ENCODE results near the gene NDUFAF8. TPM values are rescaled to one million over a fixed set of nuclear protein-coding genes. Genes with fewer than 3 reads are reported as not detected.
A peak's percentile ranks its signal among the peaks of the same experiment; 100 is the strongest.

Gene NDUFAF8
- total and polyA plus RNA-seq, 7 experiments from 2014 or later = 34.2 to 85.9 (median 45.1) TPM

- H3K9me3 ChIP-seq (ENCODE audit: control insufficient read depth in 2 of 3, low read length in 3 of 3) = no peaks in the 10 kb centered on the region
- no peak overlapping the region for H3K27ac Mint-ChIP-seq
- H3K4me3 Mint-ChIP-seq = no peak overlapping the region
- intact Hi-C loops (cut with micrococcal nuclease) = no loop called here
- H3K27me3 Mint-ChIP-seq = no peaks in the 10 kb centered on the region
- CTCF ChIA-PET = no interaction called here
- H3K9me3 Mint-ChIP-seq = no peaks in the 10 kb centered on the region
- no peak overlapping the region for H3K4me3 ChIP-seq (ENCODE audit: low read length)
- POLR2A ChIA-PET = no interaction called here
- DNase-seq = no peak
- no peaks in the 10 kb centered on the region for H3K27me3 ChIP-seq (ENCODE audit: control insufficient read depth in 2 of 2, insufficient read depth in 2 of 2, low read length in 2 of 2)
- H3K36me3 ChIP-seq (ENCODE audit: control insufficient read depth in 2 of 3, insufficient read depth in 3 of 3, low read length in 3 of 3) = peaks cover 0 to 97% (median 0%) of the 10 kb centered on the region in 3 experiments
- H3K27ac ChIP-seq (ENCODE audit: low read depth, low read length) = no peak overlapping the region
- no peaks in the 10 kb centered on the region for H3K4me1 Mint-ChIP-seq
- no peak for ATAC-seq
- peaks cover 0 to 21% (median 4%) of the 10 kb centered on the region in 5 donors for H3K36me3 Mint-ChIP-seq
- H3K4me1 ChIP-seq (ENCODE audit: control insufficient read depth in 2 of 2, insufficient read depth in 2 of 2, low read length in 2 of 2) = no peaks in the 10 kb centered on the region
These were observed 21.5 kb downstream of the NDUFAF8 start for GRCh38 chr17:81260641-81261040.

DNA sequence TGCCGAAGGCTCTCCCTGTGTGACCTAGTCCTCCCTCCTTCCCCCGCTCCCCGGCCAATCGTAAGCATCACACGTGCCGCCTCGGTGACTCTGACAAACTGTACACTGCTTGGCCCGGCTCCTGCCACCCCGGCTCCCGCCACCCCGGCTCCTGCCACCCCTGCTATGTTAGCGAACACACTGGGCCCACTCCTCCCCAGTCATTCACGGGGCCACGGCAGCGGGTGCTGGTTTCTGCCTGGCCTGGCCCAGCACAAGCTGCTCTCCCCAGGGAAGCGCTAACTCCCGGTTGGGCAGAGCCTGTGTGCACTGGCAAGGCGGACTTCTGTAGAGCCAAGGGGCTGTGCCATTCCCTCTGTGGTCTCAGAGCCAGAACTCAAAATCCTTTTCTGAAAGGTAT, 22.0 kb downstream of the NDUFAF8 start:
- peaks cover 0 to 97% (median 0%) of the 10 kb centered on the region in 3 experiments for H3K36me3 ChIP-seq (ENCODE audit: control insufficient read depth in 2 of 3, insufficient read depth in 3 of 3, low read length in 3 of 3)
- H3K27me3 ChIP-seq (ENCODE audit: control insufficient read depth in 2 of 2, insufficient read depth in 2 of 2, low read length in 2 of 2) = no peaks in the 10 kb centered on the region
- no peaks in the 10 kb centered on the region for H3K9me3 ChIP-seq (ENCODE audit: control insufficient read depth in 2 of 3, low read length in 3 of 3)
- DNase-seq (no peak), ATAC-seq (no peak)
- no peak overlapping the region for H3K27ac ChIP-seq (ENCODE audit: low read depth, low read length)
- intact Hi-C loops (cut with micrococcal nuclease) = no loop called here
- ChIA-PET CTCF (no interaction called here), POLR2A (no interaction called here)
- H3K27ac Mint-ChIP-seq = no peak overlapping the region
- H3K4me3 Mint-ChIP-seq = peak overlapping the region in 1 of 10 donors; percentile 7
- no peaks in the 10 kb centered on the region for H3K4me1 ChIP-seq (ENCODE audit: control insufficient read depth in 2 of 2, insufficient read depth in 2 of 2, low read length in 2 of 2)
- H3K27me3 Mint-ChIP-seq = no peaks in the 10 kb centered on the region
- H3K4me3 ChIP-seq (ENCODE audit: low read length) = no peak overlapping the region
- peaks cover 3 to 25% (median 7%) of the 10 kb centered on the region in 5 donors for H3K36me3 Mint-ChIP-seq
- H3K4me1 Mint-ChIP-seq = no peaks in the 10 kb centered on the region
- no peaks in the 10 kb centered on the region for H3K9me3 Mint-ChIP-seq

- ChIA-PET POLR2A (no interaction called here), CTCF (no interaction called here)
- DNase-seq = no peak
- Mint-ChIP-seq H3K4me1 (peaks cover 0 to 2% (median 0%) of the 10 kb centered on the region in 7 donors), H3K27ac (no peak overlapping the region), H3K4me3 (no peak overlapping the region), H3K27me3 (no peaks in the 10 kb centered on the region), H3K9me3 (no peaks in the 10 kb centered on the region), H3K36me3 (peaks cover 5 to 25% (median 8%) of the 10 kb centered on the region in 5 donors)
- Histone ChIP-seq H3K27ac (ENCODE audit: low read depth, low read length) (no peak overlapping the region), H3K4me3 (ENCODE audit: low read length) (no peak overlapping the region), H3K36me3 (ENCODE audit: control insufficient read depth in 2 of 3, insufficient read depth in 3 of 3, low read length in 3 of 3) (peaks cover 0 to 93% (median 0%) of the 10 kb centered on the region in 3 experiments), H3K4me1 (ENCODE audit: control insufficient read depth in 2 of 2, insufficient read depth in 2 of 2, low read length in 2 of 2) (no peaks in the 10 kb centered on the region), H3K9me3 (ENCODE audit: control insufficient read depth in 2 of 3, low read length in 3 of 3) (no peaks in the 10 kb centered on the region), H3K27me3 (ENCODE audit: control insufficient read depth in 2 of 2, insufficient read depth in 2 of 2, low read length in 2 of 2) (no peaks in the 10 kb centered on the region)
- no peak for ATAC-seq
- intact Hi-C loops (cut with micrococcal nuclease) = no loop called here
These were observed 22.6 kb downstream of the NDUFAF8 start for GRCh38 chr17:81261582-81262336.

GRCh38 chr17:81263371-81264181, 24.5 kb downstream of the NDUFAF8 start:
- H3K4me3 Mint-ChIP-seq = no peak overlapping the region
- Histone ChIP-seq H3K27ac (ENCODE audit: low read depth, low read length) (no peak overlapping the region), H3K4me1 (ENCODE audit: control insufficient read depth in 2 of 2, insufficient read depth in 2 of 2, low read length in 2 of 2) (no peaks in the 10 kb centered on the region), H3K36me3 (ENCODE audit: control insufficient read depth in 2 of 3, insufficient read depth in 3 of 3, low read length in 3 of 3) (peaks cover 0 to 87% (median 0%) of the 10 kb centered on the region in 3 experiments), H3K9me3 (ENCODE audit: control insufficient read depth in 2 of 3, low read length in 3 of 3) (no peaks in the 10 kb centered on the region), H3K4me3 (ENCODE audit: low read length) (no peak overlapping the region), H3K27me3 (ENCODE audit: control insufficient read depth in 2 of 2, insufficient read depth in 2 of 2, low read length in 2 of 2) (no peaks in the 10 kb centered on the region)
- intact Hi-C loops (cut with micrococcal nuclease) = no loop called here
- no peaks in the 10 kb centered on the region for H3K27me3 Mint-ChIP-seq
- H3K36me3 Mint-ChIP-seq = peaks cover 8 to 34% (median 14%) of the 10 kb centered on the region in 5 donors
- ChIA-PET POLR2A (no interaction called here), CTCF (no interaction called here)
- peaks cover 0 to 14% (median 0%) of the 10 kb centered on the region in 7 donors for H3K4me1 Mint-ChIP-seq
- no peak overlapping the region for H3K27ac Mint-ChIP-seq
- no peaks in the 10 kb centered on the region for H3K9me3 Mint-ChIP-seq
- DNase-seq (no peak), ATAC-seq (no peak)

DNA sequence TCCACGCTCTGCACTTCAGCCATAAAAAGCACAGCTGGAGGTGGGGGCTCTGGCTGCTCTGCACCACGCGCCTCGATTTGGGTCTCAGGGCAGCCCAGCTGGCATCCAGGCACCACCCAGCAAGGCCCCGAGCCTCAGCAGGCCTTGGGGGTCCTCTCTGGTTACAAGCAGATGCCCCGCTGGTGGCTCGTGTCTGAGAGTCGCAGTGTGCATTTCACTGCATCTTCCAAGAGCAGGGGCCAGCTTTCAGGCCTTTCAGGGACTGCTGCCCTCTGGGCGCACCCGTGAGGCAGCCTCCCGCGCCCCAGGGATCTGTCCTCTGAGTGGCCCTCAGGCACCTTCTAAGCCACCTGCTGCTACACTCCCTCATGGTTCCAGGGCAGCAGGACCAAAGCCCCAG, 25.5 kb downstream of the NDUFAF8 start:
- Mint-ChIP-seq H3K27me3 (no peaks in the 10 kb centered on the region), H3K9me3 (no peaks in the 10 kb centered on the region), H3K36me3 (peaks cover 8 to 42% (median 14%) of the 10 kb centered on the region in 5 donors), H3K27ac (no peak overlapping the region), H3K4me1 (peaks cover 0 to 14% (median 3%) of the 10 kb centered on the region in 7 donors), H3K4me3 (no peak overlapping the region)
- ChIA-PET POLR2A (no interaction called here), CTCF (no interaction called here)
- Histone ChIP-seq H3K4me1 (ENCODE audit: control insufficient read depth in 2 of 2, insufficient read depth in 2 of 2, low read length in 2 of 2) (no peaks in the 10 kb centered on the region), H3K27me3 (ENCODE audit: control insufficient read depth in 2 of 2, insufficient read depth in 2 of 2, low read length in 2 of 2) (no peaks in the 10 kb centered on the region), H3K27ac (ENCODE audit: low read depth, low read length) (no peak overlapping the region), H3K36me3 (ENCODE audit: control insufficient read depth in 2 of 3, insufficient read depth in 3 of 3, low read length in 3 of 3) (peaks cover 0 to 86% (median 0%) of the 10 kb centered on the region in 3 experiments), H3K9me3 (ENCODE audit: control insufficient read depth in 2 of 3, low read length in 3 of 3) (no peaks in the 10 kb centered on the region), H3K4me3 (ENCODE audit: low read length) (no peak overlapping the region)
- ATAC-seq (no peak), DNase-seq (no peak)
- intact Hi-C loops (cut with micrococcal nuclease) = no loop called here

- CTCF ChIA-PET = no interaction called here
These were observed 26.5 kb downstream of the NDUFAF8 start for GRCh38 chr17:81265576-81265975.

More at GRCh38 chr17:81265576-81265975, 26.5 kb downstream of the NDUFAF8 start:
- H3K27me3 Mint-ChIP-seq = no peaks in the 10 kb centered on the region
- no peaks in the 10 kb centered on the region for H3K4me1 ChIP-seq (ENCODE audit: control insufficient read depth in 2 of 2, insufficient read depth in 2 of 2, low read length in 2 of 2)
- ATAC-seq (no peak), DNase-seq (no peak)
- POLR2A ChIA-PET = no interaction called here
- H3K27ac ChIP-seq (ENCODE audit: low read depth, low read length) = no peak overlapping the region
- no peaks in the 10 kb centered on the region for H3K9me3 Mint-ChIP-seq
- intact Hi-C loops (cut with micrococcal nuclease) = no loop called here
- peaks cover 0 to 86% (median 5%) of the 10 kb centered on the region in 3 experiments for H3K36me3 ChIP-seq (ENCODE audit: control insufficient read depth in 2 of 3, insufficient read depth in 3 of 3, low read length in 3 of 3)
- no peak overlapping the region for H3K4me3 ChIP-seq (ENCODE audit: low read length)
- H3K36me3 Mint-ChIP-seq = peaks cover 8 to 42% (median 15%) of the 10 kb centered on the region in 5 donors
- peak overlapping the region in 1 of 9 donors; percentile 8 for H3K27ac Mint-ChIP-seq
- no peaks in the 10 kb centered on the region for H3K27me3 ChIP-seq (ENCODE audit: control insufficient read depth in 2 of 2, insufficient read depth in 2 of 2, low read length in 2 of 2)
- H3K9me3 ChIP-seq (ENCODE audit: control insufficient read depth in 2 of 3, low read length in 3 of 3) = no peaks in the 10 kb centered on the region
- no peak overlapping the region for H3K4me3 Mint-ChIP-seq
- peaks cover 0 to 14% (median 3%) of the 10 kb centered on the region in 7 donors for H3K4me1 Mint-ChIP-seq
